Glomerular visceral epithelial cell (primary cell): Measurements from ENCODE around the gene SLC38A2.
A peak's percentile ranks its signal among the peaks of the same experiment; 100 is the strongest.
"Not testable (repeated sequence)": the region's sequence is repeated elsewhere in the genome, so short reads cannot be mapped to it uniquely, and the experiment has no call there.

Experiments
- DNase-seq: peaks from one replicate; pipeline ENCODE4 v3.0.0-alpha.2; 2016; ENCODE audit errors: extremely low spot score

SLC38A2 gene

DNA sequence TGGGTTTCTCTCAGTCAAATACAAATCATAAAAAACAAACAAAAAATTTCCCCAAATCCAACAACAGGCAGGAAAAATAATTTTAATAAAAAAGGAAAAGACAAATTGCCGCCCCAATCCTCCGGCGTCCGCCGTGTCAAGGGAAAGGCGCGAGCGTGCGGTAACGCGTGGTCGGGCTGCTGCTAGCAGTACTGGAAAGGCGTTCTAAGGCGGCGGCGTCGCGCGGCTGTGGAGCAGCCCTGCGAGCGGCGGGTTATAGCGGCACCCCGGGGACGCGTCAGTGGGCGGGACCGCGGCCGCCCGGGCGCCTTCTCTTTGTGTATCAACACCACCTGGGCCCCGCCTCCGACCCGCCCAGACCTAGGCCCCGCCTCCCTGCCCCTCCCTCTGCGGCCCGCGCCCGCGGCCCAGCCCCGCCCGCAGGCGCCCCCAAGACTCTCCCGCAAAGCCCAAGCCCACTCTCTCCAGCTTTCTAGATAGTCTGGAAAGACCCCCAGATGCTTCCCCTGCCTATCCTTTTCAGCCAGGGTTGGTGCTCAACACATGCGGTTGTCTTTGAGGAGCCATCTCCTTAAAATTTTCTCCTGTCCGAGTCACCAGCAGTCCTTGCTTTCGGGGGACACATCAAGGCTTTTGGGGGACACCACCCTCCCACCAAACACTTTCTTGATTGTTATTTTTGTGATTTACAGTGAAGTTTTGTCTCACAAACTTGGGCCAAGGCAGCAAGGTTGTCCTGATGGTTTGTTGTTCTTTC lies at the start of gene SLC38A2:
TSS of gene SLC38A2 (minus strand) at position 230 of the 757 bp plus-strand sequence. CDS start 1,480 bp downstream, outside the sequence.
- DNase-seq: peak; percentile 95

GRCh38 chr12:46419675-46420074 lies 47.1 kb upstream of the SLC38A2 start:
- DNase-seq: no peak

DNA sequence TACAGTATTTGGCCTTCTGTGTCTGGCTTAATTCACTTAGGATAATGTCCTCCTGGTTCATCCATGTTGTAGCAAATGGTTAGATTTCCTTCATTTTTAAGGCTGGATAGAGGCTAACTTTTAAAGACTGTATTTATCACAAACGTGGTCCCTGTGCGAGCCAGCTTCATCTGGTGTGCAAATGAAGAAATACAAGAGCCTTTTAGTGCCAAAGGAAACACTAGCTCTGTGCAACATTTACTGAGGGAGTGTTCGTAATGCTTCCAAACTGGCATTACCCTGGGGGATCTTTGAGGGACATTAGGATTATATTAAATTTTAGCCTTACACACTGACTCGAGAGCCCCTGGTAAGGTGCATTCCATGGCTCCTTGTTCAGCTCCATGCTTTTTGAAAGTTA lies 43.0 kb upstream of the SLC38A2 start:
- no peak for DNase-seq

- no peak for DNase-seq
Measured at GRCh38 chr12:46414591-46415268, 42.2 kb upstream of the SLC38A2 start.

GRCh38 chr12:46413368-46413767 lies 40.8 kb upstream of the SLC38A2 start:
- DNase-seq: no peak

DNA sequence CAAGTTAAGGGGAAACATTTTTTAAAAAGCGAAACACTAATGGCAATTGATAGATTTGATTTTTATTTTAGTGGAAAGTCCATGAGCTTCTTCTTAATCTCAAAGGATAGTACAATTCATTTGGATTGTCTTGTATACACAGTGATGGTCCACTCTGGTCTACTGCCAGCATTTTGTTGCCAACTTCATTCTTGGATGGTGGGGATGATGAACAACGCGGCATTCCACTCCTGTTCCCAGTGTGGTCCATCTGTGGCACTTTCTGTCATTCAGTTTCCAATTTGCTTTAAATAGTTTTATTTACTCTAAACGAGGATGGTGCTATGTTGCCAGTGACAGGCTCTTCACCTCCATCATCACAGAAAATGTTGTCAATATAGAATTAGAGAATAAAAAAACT lies 40.3 kb upstream of the SLC38A2 start:
- no peak for DNase-seq

DNA sequence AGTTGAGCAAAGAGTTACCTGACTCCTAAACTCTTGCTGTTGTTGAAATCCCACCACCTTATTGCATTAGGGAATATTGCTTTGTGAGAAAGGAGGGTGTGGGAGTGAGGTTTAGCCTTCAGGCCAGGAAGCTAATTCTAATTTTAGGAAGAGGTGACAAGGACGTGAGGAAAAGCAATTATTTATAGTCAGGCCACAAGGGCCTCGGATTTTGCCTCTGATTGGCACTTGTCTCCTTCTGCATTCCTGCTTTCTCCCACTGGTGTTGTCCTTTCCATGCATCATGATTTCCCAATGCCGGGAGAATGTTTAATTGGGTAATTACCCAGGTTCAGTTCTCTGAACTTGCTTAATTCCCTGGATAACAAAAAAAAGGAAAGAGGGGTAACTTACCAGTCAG lies 37.9 kb upstream of the SLC38A2 start:
- no peak for DNase-seq

DNA sequence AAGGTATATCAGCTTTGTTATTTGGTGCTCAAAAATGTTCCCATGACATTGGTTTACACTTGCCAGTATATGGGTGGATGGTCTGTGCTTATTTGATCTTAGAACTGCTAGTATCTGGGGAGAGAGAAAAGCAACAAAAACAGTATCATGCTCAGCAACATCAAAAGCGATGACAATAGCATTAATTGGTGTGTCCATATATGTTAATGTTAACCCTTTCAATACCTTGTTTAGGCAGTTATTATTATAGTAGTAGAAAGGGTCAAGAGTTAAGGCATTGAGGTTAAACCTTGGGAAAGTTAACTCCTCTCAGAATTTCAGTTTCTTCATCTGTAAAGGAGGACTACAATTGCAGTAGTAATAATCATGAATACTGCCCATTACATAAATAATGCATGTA lies 37.4 kb upstream of the SLC38A2 start:
- DNase-seq: no peak

GRCh38 chr12:46409342-46409741 lies 36.8 kb upstream of the SLC38A2 start:
- DNase-seq: no peak

- DNase-seq: no peak
Measured at GRCh38 chr12:46408441-46408840, 35.9 kb upstream of the SLC38A2 start.

GRCh38 chr12:46407361-46407760 lies 34.8 kb upstream of the SLC38A2 start:
- DNase-seq: no peak

DNA sequence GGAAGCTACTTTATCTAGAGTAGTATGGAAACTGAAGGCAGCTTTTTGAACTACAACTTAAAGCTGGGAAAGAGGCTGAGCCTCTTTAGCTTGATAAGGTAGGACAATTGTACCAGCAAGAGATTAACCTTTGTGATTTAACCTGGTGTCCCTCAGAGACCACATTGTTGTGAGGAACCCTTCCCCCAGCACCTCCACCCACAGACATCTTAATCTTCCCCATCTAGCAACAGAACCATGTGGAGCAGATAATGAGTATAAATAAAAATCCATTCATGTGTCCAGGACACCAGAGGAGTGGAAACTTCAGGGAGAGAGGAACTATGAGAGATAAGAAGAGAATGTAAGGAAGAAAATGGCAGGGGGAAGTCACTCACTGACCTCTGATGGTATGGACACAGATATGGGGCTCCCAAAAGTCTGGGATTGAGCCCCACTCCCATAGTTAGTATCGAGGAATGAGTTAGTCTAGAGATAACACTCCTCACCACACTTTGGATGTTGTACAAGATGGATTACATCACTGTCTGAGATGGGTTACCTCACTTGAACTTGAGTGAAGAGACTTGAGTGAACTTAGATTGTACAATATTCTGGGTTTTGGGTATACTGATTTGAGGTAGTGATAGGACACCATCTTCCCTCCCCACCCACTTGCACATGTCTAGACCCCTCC lies 33.9 kb upstream of the SLC38A2 start:
- DNase-seq: no peak

DNA sequence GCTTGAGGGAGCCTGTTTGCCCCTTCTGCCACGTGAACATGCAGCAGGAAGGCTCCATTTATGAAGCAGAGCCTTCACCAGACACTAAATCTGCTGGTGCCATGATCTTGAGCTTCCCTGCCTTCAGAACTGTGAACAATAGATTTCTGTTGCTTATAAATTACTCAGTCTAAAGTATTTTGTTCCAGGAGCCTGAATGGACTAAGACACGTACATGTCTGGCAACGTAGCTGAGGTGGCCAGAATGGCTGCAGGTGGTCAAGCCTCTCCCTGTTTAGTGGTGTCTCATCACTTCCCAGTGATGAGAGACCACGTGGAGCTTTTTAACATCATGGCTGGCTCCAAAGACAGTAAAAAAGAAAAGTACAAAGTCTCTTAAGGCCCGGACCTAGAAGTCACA lies 32.2 kb upstream of the SLC38A2 start:
- DNase-seq: no peak

GRCh38 chr12:46404225-46404631 lies 31.7 kb upstream of the SLC38A2 start:
- DNase-seq: peak; percentile 25

DNA sequence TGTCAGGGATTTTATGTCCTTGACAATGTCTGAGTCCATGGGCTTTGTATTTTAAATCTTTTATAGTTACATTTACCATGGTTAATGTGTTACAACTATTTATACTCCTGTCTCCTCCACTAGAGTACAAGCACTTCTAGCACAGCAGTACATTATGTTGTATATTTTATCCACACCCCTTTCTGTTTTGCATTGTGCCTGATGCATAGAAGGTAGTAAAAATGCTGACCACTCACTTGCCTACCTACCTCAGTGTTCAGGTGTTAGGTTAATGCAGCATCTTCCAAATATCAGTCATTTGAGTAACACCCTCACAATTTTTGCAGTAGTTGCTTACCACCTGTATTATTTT lies 31.1 kb upstream of the SLC38A2 start:
- no peak for DNase-seq

- no peak for DNase-seq
Measured at GRCh38 chr12:46402941-46403718, 30.6 kb upstream of the SLC38A2 start.

GRCh38 chr12:46402451-46402850 lies 29.9 kb upstream of the SLC38A2 start:
- DNase-seq: peak; percentile 33

DNA sequence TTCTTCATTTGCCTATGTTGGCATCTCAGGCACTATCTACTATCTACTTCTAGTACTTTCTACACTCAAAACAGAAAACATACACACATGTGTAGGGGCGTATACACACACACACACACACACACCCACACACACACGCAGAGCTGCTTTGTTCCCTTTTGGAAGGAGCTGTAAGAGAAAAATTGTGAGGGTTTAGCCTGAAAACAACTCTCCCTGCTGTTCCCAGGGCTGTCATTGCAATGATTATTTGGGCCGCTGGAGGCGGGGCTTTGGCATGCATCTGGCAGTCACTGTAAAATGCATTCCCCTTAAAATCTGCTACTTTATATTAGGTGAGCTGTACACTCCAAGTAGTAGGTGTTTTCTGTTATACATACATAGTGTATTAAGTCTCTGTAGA lies 29.1 kb upstream of the SLC38A2 start:
- no peak for DNase-seq

DNA sequence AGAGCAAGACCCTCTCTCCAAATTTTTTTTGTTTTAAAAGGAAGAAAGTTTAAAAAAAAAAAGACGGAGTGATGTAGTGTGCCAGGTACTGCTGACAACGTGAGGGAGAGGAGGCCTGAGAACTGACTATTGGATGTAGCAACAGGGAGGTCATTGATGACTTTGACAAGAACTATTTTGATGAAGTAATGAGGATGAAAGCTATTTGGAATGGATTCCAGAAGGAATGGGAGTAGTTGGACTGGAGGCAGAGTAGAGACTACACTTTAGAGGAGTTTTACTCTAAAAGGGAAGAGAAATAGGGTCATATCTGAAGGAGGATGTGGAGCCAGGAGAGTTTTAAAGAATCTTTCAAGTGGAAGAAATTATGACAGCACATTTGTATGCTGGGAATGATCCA lies 27.8 kb upstream of the SLC38A2 start:
- no peak for DNase-seq

DNA sequence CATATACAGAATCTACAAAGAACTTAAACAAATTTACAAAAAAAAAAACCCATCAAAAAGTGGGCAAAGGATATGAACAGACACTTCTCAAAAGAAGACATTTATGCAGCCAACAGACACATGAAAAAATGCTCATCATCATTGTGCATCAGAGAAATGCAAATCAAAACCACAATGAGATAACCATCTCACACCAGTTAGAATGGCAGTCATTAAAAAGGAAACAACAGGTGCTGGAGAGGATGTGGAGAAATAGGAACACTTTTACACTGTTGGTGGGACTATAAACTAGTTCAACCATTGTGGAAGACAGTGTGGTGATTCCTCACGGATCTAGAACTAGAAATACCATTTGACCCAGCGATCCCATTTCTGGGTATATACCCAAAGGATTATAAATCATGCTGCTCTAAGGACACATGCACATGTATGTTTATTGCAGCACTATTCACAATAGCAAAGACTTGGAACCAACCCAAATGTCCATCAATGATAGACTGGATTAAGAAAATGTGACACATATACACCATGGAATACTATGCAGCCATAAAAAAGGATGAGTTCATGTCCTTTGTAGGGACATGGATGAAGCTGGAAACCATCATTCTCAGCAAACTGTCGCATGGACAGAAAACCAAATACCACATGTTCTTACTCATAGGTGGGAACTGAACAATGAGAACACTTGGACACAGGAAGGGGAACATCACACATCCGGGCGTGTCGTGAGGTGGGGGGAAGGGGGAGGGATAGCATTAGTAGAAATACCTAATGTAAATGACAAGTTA lies 27.1 kb upstream of the SLC38A2 start:
- not testable (repeated sequence) for DNase-seq

DNA sequence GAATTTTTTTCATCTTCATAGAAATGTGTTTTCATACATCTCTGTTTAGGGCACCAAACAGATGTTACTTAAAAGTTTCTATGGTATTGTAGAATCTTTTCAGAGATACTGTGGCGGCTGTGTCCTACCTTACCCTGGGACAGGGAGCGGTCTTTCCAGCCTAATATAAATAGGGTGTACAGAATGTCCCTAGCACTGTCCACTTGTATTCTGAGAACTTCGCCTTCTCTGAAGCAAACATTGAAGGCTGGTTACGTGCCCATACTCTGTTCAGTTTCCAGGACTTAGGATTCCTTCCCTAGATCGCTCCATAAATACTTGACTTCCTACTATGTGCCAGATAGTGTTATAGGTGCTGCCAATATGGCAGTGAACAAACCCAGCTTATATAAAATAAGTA lies 24.3 kb upstream of the SLC38A2 start:
- DNase-seq: no peak
